ENCODE data around the gene ERC1.

DNA sequence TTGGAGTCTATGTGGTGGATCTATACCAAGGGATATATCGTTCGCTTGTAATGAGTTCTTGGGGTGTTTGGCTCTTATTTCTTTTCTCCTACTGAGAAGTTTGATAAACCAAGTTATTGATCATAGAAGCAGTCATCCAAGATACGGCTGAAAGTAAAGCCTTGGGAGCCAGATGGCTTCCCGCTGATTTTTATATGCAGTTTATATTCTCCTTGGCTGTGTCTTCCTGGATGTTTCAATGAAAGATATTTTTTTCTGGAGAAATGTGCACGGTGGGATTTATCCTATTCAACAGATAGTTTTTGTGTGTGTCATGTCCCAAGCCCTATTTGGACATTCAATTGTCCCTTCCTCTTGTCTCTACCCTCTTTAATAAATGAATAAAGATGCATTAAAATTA lies 289.0 kb downstream of the ERC1 start:
- TF ChIP-seq, protein P1, sequence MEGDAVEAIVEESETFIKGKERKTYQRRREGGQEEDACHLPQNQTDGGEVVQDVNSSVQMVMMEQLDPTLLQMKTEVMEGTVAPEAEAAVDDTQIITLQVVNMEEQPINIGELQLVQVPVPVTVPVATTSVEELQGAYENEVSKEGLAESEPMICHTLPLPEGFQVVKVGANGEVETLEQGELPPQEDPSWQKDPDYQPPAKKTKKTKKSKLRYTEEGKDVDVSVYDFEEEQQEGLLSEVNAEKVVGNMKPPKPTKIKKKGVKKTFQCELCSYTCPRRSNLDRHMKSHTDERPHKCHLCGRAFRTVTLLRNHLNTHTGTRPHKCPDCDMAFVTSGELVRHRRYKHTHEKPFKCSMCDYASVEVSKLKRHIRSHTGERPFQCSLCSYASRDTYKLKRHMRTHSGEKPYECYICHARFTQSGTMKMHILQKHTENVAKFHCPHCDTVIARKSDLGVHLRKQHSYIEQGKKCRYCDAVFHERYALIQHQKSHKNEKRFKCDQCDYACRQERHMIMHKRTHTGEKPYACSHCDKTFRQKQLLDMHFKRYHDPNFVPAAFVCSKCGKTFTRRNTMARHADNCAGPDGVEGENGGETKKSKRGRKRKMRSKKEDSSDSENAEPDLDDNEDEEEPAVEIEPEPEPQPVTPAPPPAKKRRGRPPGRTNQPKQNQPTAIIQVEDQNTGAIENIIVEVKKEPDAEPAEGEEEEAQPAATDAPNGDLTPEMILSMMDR (IDR thresholded peaks at IDR 0.05; ENCODE audit: low read depth, low read length, poor library complexity, severe bottlenecking), result no peak
- TF ChIP-seq EZH2phosphoT487 (IDR thresholded peaks at IDR 0.05; ENCODE audit: borderline replicate concordance, low read length), result no peak

Measured in DOHH2 (cell line).